DND-41 (cell line): ENCODE measurements around the gene HES2.

Experiments used
- CTCF ChIP-seq: IDR thresholded peaks from 2 replicates; pipeline ENCODE4 v1.5.1; 2012; ENCODE audit warnings: borderline replicate concordance, low read length, moderate library complexity, mild to moderate bottlenecking; ENCODE audit not compliant: poor library complexity, severe bottlenecking; ENCODE audit errors: extremely low read depth
- EZH2 ChIP-seq: IDR thresholded peaks from 3 replicates; pipeline ENCODE4 v1.6.1; 2012; ENCODE audit warnings: borderline replicate concordance, low read depth, mild to moderate bottlenecking, moderate library complexity, low read length, inconsistent platforms; ENCODE audit not compliant: severe bottlenecking

GRCh38 chr1:6389971-6390370 lies 29.7 kb downstream of the HES2 start:
- no peak for TF ChIP-seq CTCF
- TF ChIP-seq EZH2: no peak
